ENCODE measurements around the gene VSTM2L.

VSTM2L gene

DNA sequence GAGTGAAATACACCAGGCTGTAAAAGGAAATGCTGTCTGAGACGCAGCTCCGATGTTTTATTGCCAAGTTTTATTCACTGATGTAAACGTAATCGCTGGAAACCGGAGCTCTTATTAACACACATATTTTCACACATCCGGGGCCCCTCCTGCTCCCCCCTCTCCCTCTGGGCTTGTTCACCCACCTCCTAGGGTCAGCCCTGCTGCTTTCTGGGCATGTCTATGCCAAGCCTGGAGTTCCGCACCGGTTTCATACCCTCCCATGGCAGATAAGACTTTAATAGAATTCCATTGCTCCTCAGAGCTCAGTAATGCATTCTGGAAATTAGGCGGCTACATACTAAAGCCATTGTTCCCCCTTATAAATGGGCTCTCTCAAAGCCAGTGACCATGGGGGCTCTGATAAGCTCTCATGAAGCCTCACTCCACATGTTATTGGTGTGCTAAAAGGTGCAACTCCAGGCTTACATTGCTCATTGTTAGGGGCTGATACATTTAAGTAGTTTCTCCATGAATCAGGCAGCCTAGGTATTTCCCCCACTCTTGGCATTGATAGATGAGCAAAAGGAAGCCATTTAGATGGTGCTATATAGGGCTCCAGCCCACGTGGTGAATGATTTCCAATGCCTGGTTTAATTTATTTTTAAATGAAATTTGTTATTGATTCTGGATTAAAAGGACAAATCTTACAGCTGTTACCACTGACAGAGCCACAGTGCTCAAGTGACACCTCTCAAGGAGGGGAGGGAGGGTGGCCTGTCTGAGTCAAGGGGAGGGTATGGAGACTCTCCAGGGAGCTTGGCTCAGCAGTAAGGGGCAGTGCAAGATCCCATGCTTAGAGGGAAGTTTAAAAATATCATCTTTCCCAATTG is 4.5 kb upstream of the VSTM2L start:
- DNase-seq (ENCODE audit: low read depth, low spot score): no peak
- H3K27ac ChIP-seq: peak overlapping the region; percentile 73

DNA sequence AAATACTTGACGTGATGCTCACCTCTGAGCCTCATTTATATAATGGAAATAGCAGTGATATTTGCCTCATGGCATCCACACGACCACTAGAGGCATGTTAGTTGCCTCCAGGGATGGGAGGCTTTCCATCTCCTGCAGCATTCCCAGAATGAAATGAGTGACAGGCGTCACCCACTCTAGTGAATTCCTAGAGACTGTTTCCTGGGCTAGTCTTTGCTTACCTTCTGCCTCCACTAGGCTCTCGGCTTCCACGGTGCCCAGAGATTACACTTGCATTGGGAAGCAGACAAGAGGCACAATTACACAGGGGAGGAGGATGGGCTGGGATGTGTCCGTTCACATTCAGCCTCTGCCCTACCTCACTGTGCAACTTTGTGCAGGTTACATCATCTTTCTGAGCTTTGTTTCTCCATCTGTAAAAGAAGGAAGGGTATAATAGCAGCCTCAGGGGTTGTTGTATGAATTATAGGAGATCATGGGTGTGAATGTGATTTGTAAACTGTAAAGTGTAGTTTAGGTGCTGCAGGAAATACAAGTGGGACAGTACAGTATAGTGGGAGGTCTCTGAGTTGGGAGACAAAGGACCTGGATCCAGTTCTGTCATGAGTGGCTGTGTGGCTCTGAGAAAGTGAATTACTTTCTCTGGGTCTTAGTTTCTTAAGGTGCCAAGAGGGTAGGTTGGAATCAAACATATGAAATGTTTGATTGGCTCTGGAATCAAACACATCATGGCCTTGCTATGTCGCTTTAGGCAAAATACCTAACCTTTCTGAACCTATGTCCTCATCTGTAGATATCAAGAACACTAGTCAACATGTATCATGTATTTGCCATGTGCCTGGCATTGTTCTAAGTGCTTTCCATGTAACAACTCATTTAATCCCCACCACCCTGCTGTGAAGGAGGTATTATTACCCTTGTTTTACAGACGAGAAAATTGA is 3.6 kb upstream of the VSTM2L start:
- no peak for DNase-seq (ENCODE audit: low read depth, low spot score)

DNA sequence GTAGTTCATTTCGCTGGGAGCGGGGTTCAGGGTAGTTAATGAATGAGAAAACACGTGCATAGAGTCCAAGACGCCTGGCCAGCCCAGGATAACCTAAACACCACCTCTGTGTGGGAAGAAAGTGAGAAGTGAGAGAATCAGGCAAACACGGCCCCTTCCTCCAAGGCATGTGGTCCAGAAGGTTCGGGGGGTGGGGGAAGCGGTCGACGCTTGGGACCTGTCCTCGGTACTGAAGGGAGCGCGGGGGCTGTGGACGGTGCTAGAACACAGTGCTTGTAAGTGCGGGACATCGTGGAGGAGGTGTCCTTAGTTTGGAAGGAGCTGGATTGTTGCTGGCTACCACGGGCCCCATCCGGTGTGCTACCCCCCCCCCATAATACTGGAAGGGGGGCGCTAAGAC is 1.7 kb upstream of the VSTM2L start:
- DNase-seq (ENCODE audit: low read depth, low spot score): no peak

More for the DNA sequence above, 3.6 kb upstream of the VSTM2L start:
- H3K27ac ChIP-seq: peak overlapping the region; percentile 73

DNA sequence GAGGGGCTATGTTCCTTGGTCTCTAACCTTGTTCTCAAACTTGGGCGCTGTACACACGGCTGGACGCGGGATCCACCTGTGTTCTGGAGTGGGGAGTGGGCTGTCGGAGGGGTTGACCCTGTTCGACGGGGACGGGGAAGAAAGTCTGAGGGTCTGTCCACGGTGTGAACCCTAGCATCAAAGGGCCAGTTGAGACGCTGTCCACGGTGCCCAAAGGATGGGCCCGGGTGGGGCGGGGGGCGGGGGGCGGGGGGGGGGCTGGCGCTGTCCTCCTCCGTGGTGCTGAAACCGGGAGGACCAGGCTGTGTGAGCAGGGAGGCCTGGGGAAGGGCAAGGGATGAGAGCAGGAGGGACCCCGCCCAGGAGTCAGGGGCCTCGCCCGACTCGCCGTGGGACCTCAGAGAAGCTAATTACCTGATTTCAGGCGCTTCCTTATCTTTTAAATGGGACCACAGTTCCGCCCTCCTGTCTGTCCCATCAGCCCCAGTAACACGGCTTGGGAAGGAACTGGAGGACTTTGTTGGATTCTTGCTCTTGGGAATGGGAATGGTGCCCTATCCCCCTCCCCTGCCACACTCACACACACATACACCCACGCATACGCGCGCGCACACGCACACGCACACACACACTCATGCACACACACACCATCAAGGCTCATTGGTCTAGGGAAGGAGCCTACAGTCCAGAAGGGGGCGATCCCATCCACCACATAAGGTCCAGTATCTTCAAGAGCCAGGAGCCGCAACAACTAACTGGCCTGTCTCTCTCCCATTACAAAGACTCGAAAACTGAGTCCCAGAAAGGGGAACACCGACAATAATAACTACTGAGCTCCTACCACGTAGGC is 1.0 kb upstream of the VSTM2L start:
- H3K27ac ChIP-seq: no peak overlapping the region
- DNase-seq (ENCODE audit: low read depth, low spot score): peak; percentile 29

More for the DNA sequence above, 1.7 kb upstream of the VSTM2L start:
- H3K27ac ChIP-seq: no peak overlapping the region

DNA sequence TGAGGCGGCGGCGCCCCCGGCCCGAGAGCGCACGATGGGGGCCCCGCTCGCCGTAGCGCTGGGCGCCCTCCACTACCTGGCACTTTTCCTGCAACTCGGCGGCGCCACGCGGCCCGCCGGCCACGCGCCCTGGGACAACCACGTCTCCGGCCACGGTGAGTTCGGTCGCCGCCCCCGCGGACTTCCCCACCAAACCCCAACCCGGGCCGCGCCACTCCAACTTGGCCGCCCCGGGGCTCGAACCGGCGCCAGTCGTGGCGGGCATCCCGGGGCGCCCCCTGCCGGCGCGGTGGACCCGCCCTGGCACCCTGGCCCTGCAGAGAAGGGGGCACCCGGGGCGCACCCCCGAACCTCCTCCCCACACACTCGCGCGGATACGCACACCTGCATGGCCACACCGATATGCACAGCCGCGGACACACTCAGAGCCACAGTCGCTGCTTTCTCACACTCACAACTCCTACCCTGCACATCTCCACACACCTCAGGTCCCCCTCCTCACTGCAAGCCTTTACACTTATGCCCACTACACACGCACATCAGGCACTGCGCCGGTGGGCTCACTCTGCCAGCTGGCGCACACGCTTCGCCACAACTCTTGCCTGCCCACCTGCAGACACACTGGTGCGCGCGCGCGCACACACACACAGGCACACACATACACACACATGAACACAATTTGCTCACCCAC is 535 bp downstream of the VSTM2L start:
- no peak for DNase-seq (ENCODE audit: low read depth, low spot score)
- H3K27ac ChIP-seq: no peak overlapping the region

DNA sequence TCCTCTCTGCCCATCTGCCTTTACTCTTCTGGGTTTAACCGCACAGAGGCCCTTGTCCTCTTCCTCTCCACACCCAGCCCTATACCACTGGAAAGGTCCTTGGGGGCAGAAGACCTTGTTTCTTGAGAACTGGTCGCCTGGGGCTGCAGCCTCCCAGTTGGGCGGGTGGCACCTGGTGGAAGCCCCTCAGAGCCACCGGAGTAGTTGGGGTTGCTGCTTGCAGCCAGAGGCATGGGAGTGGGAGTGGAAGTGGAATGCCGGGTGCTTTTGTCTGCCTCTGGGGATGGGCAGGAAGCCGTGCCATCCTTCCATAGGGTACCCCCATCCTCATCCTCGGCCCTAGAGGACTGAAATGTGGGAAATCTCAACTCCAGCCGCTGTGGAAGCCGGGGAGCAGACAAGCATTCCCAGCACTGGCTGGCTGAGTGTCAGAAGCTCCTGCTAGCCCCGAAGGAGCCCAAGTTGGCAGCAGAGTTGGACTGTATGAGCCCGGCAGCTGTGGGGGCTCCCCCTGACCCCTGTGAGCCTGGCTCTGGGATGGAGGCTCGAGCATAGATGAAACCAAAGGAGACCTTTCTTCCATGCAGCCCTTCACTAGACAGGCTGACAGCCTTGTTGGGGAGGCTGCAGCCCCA is 1.2 kb downstream of the VSTM2L start:
- DNase-seq (ENCODE audit: low read depth, low spot score): no peak
- H3K27ac ChIP-seq: no peak overlapping the region

DNA sequence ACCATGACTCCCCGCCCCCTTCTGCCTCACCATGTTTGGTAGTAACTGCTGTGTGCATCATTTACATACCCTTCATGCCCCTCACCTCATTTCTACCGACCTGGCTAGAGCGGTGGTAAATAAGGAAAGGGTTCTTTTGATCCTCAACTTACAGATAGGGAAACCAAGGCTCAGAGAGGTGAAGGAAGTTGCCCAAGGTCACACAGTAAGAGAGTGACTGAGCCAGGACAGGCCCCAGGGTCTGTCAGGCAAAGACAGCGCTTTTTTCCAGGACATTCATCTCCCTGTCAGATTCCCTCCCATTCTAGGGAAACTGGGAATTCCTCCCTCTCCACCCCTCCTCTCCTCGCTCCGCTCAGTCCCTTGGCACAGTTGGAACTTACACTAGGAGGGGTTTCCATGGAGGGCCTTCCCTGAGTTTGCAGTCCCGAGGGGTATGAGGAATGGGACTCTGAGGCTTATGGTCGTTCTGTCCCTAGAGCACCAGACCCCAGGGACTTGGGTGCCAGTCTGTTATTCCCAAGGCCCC is 2.0 kb downstream of the VSTM2L start:
- DNase-seq (ENCODE audit: low read depth, low spot score): no peak
- H3K27ac ChIP-seq: no peak overlapping the region

DNA sequence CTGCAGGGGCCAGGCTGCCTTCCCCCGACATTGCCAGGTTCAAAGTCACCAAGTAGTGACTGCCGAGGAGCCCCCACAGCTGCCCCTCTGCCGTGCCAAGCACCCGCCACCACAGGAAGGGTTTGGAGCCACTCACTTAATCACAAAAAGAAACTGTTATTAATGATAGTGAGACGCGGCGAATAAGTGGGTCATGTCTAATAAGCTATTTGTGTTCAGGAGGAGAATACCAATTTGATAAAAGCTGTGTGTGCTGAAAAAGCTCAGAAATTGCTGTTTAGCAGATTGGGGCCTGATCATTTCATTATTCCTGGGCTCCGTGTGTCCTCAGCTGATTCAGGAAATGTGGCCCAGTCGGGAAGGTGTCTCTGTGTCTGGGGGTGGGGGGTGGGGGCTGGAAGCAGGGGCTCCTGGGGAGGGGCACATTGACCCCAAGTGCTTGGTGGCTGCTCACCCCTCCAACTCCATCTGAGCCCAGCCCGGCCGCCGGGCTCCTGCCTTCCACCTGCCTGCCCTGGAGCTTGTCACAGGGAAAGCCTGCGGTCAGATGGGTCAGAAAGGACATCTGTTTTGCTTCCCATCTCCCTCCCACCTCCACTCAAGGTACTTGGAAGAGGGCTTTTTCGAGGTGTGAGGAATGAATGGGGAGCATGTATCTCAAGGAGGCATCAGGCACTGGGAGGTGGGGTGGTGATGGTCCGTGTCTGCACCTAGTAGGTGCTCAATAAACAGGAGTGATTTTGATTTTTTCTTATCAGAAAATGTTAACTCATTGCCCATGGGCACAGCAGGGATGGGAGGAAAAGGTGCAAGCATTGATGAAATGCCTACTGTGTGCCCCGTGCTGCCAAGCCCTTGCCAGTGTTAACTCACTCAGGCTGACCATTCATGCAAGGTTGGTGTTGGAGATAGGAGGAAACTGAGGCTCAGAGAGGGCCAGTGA is 3.0 kb downstream of the VSTM2L start:
- no peak for DNase-seq (ENCODE audit: low read depth, low spot score)
- H3K27ac ChIP-seq: no peak overlapping the region

DNA sequence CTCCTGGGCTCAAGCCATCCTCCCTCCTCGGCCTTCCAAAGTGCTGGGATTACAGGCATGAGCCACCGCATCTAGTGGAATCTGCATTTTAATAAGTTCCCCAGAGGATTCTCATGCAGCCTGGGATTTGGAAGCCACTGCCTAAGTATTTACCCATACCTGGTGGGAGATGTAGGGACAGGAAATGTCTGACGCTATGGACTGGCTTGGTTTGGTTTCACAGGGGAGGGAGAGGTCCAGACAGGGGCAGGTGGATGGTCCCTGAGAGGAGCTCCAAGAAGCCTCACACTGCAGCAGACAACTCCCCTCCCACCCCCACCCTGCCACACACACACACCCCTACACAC is 4.4 kb downstream of the VSTM2L start:
- H3K27ac ChIP-seq: no peak overlapping the region
- no peak for DNase-seq (ENCODE audit: low read depth, low spot score)

DNA sequence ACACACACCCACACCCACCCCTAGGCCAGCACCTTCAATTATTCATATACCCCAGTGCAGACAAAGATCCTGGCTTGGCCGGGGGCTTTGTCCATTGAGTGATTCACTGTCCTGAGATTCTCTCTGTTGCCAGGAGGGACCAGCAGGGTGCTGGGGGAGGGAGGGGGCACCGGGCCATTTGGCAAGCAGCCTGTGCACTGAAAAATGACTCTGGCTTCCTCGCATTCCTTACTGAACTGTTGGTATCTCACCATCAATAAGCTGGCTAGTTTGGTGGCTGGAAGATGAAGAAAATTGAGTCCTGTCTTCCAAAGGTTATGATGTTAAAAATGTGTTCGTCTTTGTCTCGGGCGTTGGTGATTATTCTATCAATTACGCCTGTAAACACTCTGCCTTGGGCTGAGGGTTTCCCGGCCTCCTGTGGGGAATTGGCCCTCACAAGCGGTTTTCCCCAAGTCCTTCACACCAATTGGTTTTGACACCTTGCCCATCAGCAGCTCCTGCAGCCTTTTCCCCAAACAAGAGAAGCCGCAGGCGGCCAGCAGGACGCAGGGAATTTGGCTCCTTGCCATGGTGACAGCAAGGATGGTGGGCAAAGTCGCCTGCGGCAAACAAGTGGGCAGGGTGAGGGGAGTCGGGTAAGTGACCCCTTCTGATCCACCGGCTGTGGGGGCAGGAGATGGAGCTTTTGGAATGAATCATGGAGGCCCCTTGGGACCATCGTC is 4.9 kb downstream of the VSTM2L start:
- H3K27ac ChIP-seq: no peak overlapping the region
- no peak for DNase-seq (ENCODE audit: low read depth, low spot score)

DNA sequence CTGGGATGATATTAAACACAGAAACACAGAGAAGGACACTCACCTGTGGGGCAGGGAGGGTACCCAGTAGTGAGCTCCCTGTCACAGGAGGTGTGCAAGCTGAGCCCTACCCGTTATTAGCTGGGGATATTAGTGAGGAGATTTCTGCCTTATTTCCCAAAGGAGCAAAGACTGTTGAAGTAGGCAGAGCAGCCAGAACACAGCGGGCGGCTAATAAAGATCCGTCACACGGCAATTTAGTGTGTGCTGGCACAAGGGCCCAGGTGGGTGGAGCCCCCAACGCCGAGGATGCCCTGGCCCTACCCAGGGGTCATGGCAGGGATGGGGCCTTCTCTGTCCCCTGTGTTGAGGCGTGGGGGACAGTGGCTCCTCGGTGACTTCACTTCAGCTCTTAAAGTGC is 8.3 kb downstream of the VSTM2L start:
- H3K27ac ChIP-seq: no peak overlapping the region
- no peak for DNase-seq (ENCODE audit: low read depth, low spot score)

DNA sequence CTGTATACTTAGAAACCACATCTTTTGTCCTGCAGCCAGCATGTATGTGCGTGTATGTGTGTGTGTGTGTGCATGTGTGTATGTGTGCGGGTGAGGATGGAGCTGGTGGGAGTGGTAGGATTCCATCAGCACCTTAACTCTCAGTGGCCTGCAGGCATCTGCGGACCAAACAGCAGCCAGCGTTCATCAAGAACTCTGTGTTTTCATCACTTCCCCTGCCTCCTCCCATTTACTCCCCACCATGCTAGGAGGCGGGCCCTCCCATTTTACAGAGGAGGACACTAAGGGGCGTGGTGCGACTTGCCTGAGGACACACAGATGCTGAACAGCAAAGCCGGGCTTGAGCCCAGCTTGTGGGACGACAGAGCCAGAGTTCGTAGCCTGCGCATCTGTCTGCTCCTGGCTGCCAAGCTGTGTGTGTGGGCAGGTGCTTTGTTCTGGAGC is 8.9 kb downstream of the VSTM2L start:
- no peak overlapping the region for H3K27ac ChIP-seq
- no peak for DNase-seq (ENCODE audit: low read depth, low spot score)

DNA sequence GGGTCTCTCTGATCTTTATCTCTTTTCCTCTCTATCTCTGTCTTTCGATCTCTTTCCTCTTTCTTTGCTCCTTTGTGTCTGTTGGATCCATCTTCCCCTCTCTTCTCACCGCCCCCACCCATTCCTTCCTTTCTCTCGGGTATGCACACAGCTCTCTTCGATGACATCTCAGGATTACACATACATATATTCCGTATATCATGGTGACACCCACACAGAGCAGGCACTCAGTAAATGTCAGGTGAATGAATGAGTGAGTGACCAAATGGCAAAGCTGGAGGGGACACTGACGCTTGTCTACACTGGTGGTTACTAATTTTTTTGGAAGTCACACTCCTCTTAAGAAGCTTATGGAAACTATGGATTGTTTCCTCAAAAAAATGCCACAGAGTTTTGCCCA is 9.9 kb downstream of the VSTM2L start:
- H3K27ac ChIP-seq: no peak overlapping the region
- DNase-seq (ENCODE audit: low read depth, low spot score): no peak

DNA sequence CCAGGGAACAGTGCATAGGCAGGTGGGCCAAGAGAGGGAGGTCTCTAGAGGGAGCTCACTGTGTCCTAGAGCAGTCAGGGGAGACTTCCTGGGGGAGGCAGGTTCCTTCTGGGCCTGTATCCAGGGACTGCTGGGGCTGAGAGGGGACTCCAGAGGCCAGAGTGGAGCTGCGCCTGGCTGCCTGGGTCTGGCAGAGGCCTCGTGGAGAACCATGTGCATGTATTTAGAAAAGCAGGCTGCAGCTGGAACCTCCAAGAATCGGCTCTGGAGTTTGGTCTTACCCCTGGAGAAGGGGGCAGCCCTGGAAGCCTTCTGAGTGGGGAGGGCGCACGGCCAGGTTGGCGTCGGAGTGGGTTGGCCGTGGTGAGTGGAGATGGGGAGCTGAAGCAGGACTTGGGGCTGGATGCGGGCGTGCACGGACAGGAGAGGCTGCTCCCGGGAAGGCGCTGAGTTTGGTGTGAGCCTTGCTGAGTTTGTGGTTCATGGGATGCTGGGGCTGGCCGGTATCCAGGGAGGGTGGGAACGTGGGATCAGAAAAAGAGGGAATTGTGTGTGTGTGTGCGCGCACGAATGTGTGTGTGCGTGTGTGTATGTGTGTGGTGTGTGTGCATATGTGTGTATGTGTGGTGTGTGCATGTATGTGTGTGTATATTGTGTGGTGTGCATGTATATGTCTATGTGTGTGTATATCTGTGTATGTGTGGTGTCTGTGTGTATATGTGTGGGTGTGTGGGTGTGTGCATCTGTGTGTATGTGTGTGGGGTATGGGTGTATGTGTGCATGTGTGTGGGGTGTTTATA is 10.8 kb downstream of the VSTM2L start:
- H3K27ac ChIP-seq: no peak overlapping the region
- no peak for DNase-seq (ENCODE audit: low read depth, low spot score)

DNA sequence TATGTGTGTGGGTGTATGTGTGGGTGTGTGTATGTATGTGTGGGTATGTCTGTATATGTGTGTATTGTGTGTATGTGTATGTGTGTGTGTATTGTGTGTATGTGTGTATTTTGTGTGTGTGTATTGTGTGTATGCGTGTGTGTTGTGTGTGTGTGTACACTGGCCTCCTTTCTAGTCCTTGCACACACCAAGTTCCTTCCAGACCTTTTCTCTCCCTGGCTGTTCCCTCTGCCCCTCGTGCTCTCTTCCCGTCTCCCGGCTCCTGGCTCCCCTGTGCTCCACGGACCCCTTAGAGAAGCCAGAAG is 11.4 kb downstream of the VSTM2L start:
- no peak overlapping the region for H3K27ac ChIP-seq
- no peak for DNase-seq (ENCODE audit: low read depth, low spot score)

DNA sequence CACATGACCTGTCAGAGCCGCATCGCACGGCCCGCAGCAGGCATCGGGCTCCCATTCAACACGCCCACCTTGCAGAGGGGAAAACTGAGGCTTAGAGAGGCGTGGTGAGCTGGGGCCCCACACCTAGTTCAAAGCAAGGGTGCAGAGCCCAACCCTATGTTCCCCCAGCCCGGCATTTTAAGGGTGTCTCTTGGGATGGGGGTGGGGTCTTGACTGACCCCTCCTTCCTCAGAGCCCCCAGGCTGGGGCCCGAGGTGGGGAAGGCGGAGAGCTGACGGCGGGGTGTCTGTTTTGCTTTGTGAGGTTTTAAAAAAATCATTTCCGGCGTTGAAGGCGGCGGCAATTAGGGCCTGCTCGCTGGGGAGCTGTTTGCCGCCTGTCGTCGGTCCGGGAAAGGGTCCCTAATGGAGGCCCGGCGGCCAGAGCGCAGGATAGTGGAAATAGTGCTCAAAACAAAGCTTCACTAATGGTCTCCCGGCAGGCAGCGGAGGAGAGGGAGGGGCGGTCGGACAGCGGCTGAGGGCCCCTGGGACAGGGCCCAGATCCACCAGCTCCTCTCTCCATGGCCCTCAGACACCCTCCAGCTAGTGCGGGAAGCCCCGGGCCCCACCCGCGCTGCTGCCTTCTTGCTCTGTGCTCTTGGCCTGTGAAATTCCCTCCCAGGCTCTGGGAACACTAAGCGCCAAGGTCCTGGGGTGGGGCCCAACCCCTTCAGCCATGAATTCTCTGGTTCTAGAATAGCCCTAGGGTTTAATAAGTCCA is 11.9 kb downstream of the VSTM2L start:
- DNase-seq (ENCODE audit: low read depth, low spot score): no peak
- no peak overlapping the region for H3K27ac ChIP-seq

Data from epithelial cell of prostate (primary cell).